K562 (cell line): ENCODE data around the gene GPN3. TPM values are rescaled to one million over a fixed set of nuclear protein-coding genes. Genes with fewer than 3 reads are reported as not detected.

Experiments
- ARID1B ChIP-seq: fragments of 450-650 bp; IDR thresholded peaks from 2 replicates; pipeline ENCODE4 v1.6.1; 2016; ENCODE audit warnings: antibody characterized with exemption, mild to moderate bottlenecking, inconsistent platforms
- CBFA2T3 ChIP-seq: fragments of 450-650 bp; IDR thresholded peaks from 2 replicates; pipeline ENCODE4 v1.6.1; 2017
- DPF2 ChIP-seq: fragments of 450-650 bp; IDR thresholded peaks from 2 replicates; pipeline ENCODE4 v1.6.1; 2016
- EZH2 ChIP-seq: IDR thresholded peaks from 2 replicates; pipeline ENCODE4 v1.6.1; 2012; ENCODE audit warnings: low read depth, mild to moderate bottlenecking, inconsistent platforms, low read length, borderline replicate concordance
- GTF2F1 ChIP-seq: IDR thresholded peaks from 2 replicates; pipeline ENCODE4 v1.6.1; 2011; ENCODE audit warnings: low read depth, low read length, improper control_type of control experiment
- JUN ChIP-seq, 2 experiments: sonication (generic) in 1 of 2; formaldehyde crosslinking in 1 of 2; IDR thresholded peaks; 2 replicates each; pipeline versions ENCODE4 v1.6.1 to v1.8.0; 2012 to 2022; ENCODE audit warnings: borderline replicate concordance in 2 of 2, mild to moderate bottlenecking in 2 of 2, improper control_type of control experiment in 1 of 2, low read depth in 1 of 2, low read length in 1 of 2, missing genetic modification reagents in 1 of 2
- L3MBTL2 ChIP-seq: fragments of 450-650 bp; IDR thresholded peaks from 2 replicates; pipeline ENCODE4 v1.6.1; 2016; ENCODE audit warnings: mild to moderate bottlenecking, moderate library complexity
- LCOR ChIP-seq: sonication (generic); formaldehyde crosslinking; IDR thresholded peaks from 2 replicates; pipeline ENCODE4 v1.8.0; 2022; ENCODE audit warnings: mild to moderate bottlenecking, missing genetic modification reagents
- MBD2 ChIP-seq: sonication (generic); IDR thresholded peaks from 2 replicates; pipeline ENCODE4 v1.6.1; 2016; ENCODE audit warnings: low read depth, borderline replicate concordance
- NCOR1 ChIP-seq: fragments of 450-650 bp; IDR thresholded peaks from 2 replicates; pipeline ENCODE4 v1.6.1; 2016; ENCODE audit warnings: mild to moderate bottlenecking, moderate library complexity
- NONO ChIP-seq, 2 experiments: fragments of 200-400 bp in 1 of 2; fragments of 450-650 bp in 1 of 2; formaldehyde crosslinking in 1 of 2; IDR thresholded peaks; 2 replicates each; pipeline ENCODE4 v1.6.1; 2017; ENCODE audit warnings: low read depth in 2 of 2, mild to moderate bottlenecking in 2 of 2, moderate library complexity in 2 of 2, low read length in 1 of 2
- PHF20 ChIP-seq: fragments of 450-650 bp; IDR thresholded peaks from 2 replicates; pipeline ENCODE4 v1.6.1; 2018; ENCODE audit not compliant: partially characterized antibody
- POLR2B ChIP-seq: fragments of 450-650 bp; IDR thresholded peaks from 2 replicates; pipeline ENCODE4 v1.6.1; 2018; ENCODE audit warnings: low read depth; ENCODE audit not compliant: partially characterized antibody
- POU5F1 ChIP-seq: fragments of 150-350 bp; IDR thresholded peaks from 2 replicates; pipeline ENCODE4 v1.6.1; 2014; ENCODE audit warnings: borderline replicate concordance, low read length, low read depth, mild to moderate bottlenecking; ENCODE audit not compliant: partially characterized antibody
- RBM14 ChIP-seq: fragments of 200-400 bp; formaldehyde crosslinking; IDR thresholded peaks from 2 replicates; pipeline ENCODE4 v1.6.1; 2018; ENCODE audit warnings: low read depth, mild to moderate bottlenecking, low read length, moderate library complexity, borderline replicate concordance; ENCODE audit not compliant: insufficient read depth
- SMAD1 ChIP-seq: fragments of 150-350 bp; IDR thresholded peaks from 2 replicates; pipeline ENCODE4 v1.6.1; 2014; ENCODE audit warnings: low read length, low read depth; ENCODE audit not compliant: partially characterized antibody
- SREBF1 ChIP-seq: fragments of 150-350 bp; IDR thresholded peaks from 2 replicates; pipeline ENCODE4 v1.6.1; 2014; ENCODE audit warnings: antibody characterized with exemption, low read depth, low read length, borderline replicate concordance
- SRSF1 ChIP-seq: fragments of 200-400 bp; formaldehyde crosslinking; IDR thresholded peaks from 2 replicates; pipeline ENCODE4 v1.6.1; 2017; ENCODE audit warnings: mild to moderate bottlenecking, low read depth, low read length, moderate library complexity
- STAT5A ChIP-seq: IDR thresholded peaks from 2 replicates; pipeline ENCODE4 v1.6.1; 2012; ENCODE audit warnings: low read length, inconsistent platforms, borderline replicate concordance
- TEAD4 ChIP-seq, 2 experiments: sonication (generic) in 1 of 2; formaldehyde crosslinking in 1 of 2; IDR thresholded peaks; 2 replicates each; pipeline versions ENCODE4 v1.6.1 to v1.8.0; 2012 to 2022; ENCODE audit warnings: borderline replicate concordance in 1 of 2, inconsistent platforms in 1 of 2, low read length in 1 of 2, mild to moderate bottlenecking in 1 of 2, missing genetic modification reagents in 1 of 2
- ZC3H4 ChIP-seq: sonication (generic); formaldehyde crosslinking; IDR thresholded peaks from 2 replicates; pipeline ENCODE4 v1.9.0; 2021; ENCODE audit warnings: missing genetic modification reagents, borderline replicate concordance
- ZNF561 ChIP-seq: fragments of 450-650 bp; formaldehyde crosslinking; conservative IDR thresholded peaks from 2 replicates; pipeline ENCODE4 v1.4.0; 2020; ENCODE audit warnings: mild to moderate bottlenecking, moderate library complexity
- ZNF57 ChIP-seq: fragments of 450-650 bp; formaldehyde crosslinking; IDR thresholded peaks from 2 replicates; pipeline ENCODE4 v1.4.0; 2020; ENCODE audit warnings: mild to moderate bottlenecking, moderate library complexity
- polyA plus RNA-seq, 8 experiments: library from polyadenylated mRNA; depleted of rRNA in 4 of 8; stranded (reverse) in 5 of 8; unstranded in 3 of 8; fragments of >200 nt; fragmentation: Nextera tagmentation in 2 of 8; fragmentation: Illumina TruSeq in 1 of 8; extraction: Ambion mirVana in 2 of 8; extraction: Trizol in 1 of 8; gene quantifications; 2 replicates each; pipeline versions ENCODE4 v1.2.1 to v1.2.3, GENCODE V29; 2011 to 2014; ENCODE audit warnings: inconsistent platforms in 1 of 8, missing spikeins in 1 of 8
- total RNA-seq, 7 experiments: library from RNA; depleted of rRNA in 6 of 7; stranded (reverse); fragments of >200 nt in 6 of 7; fragmentation: Illumina TruSeq in 2 of 7; extraction: Trizol in 2 of 7; gene quantifications; 2 replicates each; pipeline versions ENCODE4 v1.2.1 to v1.2.3, GENCODE V29; 2011 to 2021; ENCODE audit warnings: low replicate concordance in 1 of 7
- TF ChIP-seq, protein P1 (sequence below): fragments of 200-800 bp; sonication (Bioruptor generic); IDR thresholded peaks from 2 replicates; pipeline ENCODE4 v1.6.1; 2017; ENCODE audit warnings: missing genetic modification characterization, missing compliant biosample characterization
- TF ChIP-seq, protein P2 (sequence below): sonication (generic); formaldehyde crosslinking; IDR thresholded peaks from 2 replicates; pipeline ENCODE4 v1.9.0; 2022; ENCODE audit warnings: mild to moderate bottlenecking, missing genetic modification reagents
- TF ChIP-seq, protein P3 (sequence below): sonication (generic); formaldehyde crosslinking; IDR thresholded peaks from 2 replicates; pipeline ENCODE4 v1.8.0; 2022; ENCODE audit warnings: mild to moderate bottlenecking, missing genetic modification reagents
- TF ChIP-seq, protein P4 (sequence below): sonication (generic); formaldehyde crosslinking; IDR thresholded peaks from 2 replicates; pipeline ENCODE4 v1.8.0; 2022; ENCODE audit warnings: mild to moderate bottlenecking, missing genetic modification reagents

Gene GPN3
- total and polyA plus RNA-seq, 9 of the 15 experiments (the other 6 are each of a cell fraction or from before 2014, with no cell fraction given): 35.8 to 123 (median 64.2) TPM

DNA sequence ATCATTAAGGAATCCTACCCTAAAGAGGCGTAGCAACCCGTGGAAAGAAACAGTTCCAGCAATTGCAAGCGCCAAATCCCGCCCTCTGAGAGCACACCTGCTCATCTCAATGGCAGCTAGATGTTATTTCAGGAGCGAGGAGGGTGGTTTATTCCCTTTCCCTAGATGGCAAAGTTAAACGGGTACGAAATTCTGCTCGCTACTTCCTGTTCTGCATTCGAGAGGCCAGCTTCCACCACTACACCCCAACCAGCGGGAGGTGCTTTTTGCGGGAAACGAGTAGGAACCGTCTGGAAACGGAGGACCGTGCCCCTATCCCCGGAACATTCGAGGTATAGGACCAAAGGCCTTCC, 33.3 kb upstream of the GPN3 start (continued):
- TF ChIP-seq ZC3H4 (CRISPR knock-in tag): 0 out of 2 replicates have a peak, but pooled peaks have one; percentile 79
- no peak for TF ChIP-seq LCOR (CRISPR knock-in tag)
- TF ChIP-seq DPF2: no peak
- no peak for TF ChIP-seq SRSF1
- TF ChIP-seq RBM14: no peak
- TF ChIP-seq, protein P1, sequence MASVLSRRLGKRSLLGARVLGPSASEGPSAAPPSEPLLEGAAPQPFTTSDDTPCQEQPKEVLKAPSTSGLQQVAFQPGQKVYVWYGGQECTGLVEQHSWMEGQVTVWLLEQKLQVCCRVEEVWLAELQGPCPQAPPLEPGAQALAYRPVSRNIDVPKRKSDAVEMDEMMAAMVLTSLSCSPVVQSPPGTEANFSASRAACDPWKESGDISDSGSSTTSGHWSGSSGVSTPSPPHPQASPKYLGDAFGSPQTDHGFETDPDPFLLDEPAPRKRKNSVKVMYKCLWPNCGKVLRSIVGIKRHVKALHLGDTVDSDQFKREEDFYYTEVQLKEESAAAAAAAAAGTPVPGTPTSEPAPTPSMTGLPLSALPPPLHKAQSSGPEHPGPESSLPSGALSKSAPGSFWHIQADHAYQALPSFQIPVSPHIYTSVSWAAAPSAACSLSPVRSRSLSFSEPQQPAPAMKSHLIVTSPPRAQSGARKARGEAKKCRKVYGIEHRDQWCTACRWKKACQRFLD: no peak
- TF ChIP-seq ARID1B: no peak
- no peak for TF ChIP-seq STAT5A
- TF ChIP-seq L3MBTL2: no peak
- no peak for TF ChIP-seq PHF20
- no peak for TF ChIP-seq POLR2B
- TF ChIP-seq NONO (IDR thresholded peaks at IDR 0.05; ENCODE audit: low read depth in 2 of 2, low read length in 1 of 2): no peak
- TF ChIP-seq, protein P2, sequence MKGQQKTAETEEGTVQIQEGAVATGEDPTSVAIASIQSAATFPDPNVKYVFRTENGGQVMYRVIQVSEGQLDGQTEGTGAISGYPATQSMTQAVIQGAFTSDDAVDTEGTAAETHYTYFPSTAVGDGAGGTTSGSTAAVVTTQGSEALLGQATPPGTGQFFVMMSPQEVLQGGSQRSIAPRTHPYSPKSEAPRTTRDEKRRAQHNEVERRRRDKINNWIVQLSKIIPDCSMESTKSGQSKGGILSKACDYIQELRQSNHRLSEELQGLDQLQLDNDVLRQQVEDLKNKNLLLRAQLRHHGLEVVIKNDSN (CRISPR knock-in tag): 0 out of 2 replicates have a peak, but pooled peaks have one; percentile 37
- TF ChIP-seq ZNF561: no peak
- no peak for TF ChIP-seq POU5F1
- TF ChIP-seq TEAD4 (IDR thresholded peaks at IDR 0.05; ENCODE audit: low read length): no peak
- TF ChIP-seq TEAD4 (CRISPR knock-in tag; IDR thresholded peaks at IDR 0.05; ENCODE audit: borderline replicate concordance): no peak
- TF ChIP-seq CBFA2T3: no peak
- TF ChIP-seq NCOR1: no peak
- TF ChIP-seq SMAD1: no peak
- no peak for TF ChIP-seq SREBF1
- TF ChIP-seq GTF2F1: no peak
- TF ChIP-seq, protein P3, sequence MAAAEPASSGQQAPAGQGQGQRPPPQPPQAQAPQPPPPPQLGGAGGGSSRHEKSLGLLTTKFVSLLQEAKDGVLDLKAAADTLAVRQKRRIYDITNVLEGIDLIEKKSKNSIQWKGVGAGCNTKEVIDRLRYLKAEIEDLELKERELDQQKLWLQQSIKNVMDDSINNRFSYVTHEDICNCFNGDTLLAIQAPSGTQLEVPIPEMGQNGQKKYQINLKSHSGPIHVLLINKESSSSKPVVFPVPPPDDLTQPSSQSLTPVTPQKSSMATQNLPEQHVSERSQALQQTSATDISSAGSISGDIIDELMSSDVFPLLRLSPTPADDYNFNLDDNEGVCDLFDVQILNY (CRISPR knock-in tag): no peak
- TF ChIP-seq, protein P4, sequence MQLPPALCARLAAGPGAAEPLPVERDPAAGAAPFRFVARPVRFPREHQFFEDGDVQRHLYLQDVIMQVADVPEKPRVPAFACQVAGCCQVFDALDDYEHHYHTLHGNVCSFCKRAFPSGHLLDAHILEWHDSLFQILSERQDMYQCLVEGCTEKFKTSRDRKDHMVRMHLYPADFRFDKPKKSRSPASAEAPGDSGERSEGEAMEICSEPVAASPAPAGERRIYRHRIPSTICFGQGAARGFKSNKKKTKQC: peak; percentile 85; the same call in 1 of the 2 replicates
- no peak for TF ChIP-seq ZNF57 (CRISPR knock-in tag)
- TF ChIP-seq EZH2: no peak
- no peak for TF ChIP-seq MBD2
- no peak for TF ChIP-seq JUN (IDR thresholded peaks at IDR 0.05; ENCODE audit: borderline replicate concordance, low read depth, low read length)
- 0 out of 2 replicates have a peak, but pooled peaks have one; percentile 48 for TF ChIP-seq JUN (CRISPR knock-in tag; IDR thresholded peaks at IDR 0.05; ENCODE audit: borderline replicate concordance)
